Measurements from ENCODE around the gene TNFRSF18.

TNFRSF18 gene

DNA sequence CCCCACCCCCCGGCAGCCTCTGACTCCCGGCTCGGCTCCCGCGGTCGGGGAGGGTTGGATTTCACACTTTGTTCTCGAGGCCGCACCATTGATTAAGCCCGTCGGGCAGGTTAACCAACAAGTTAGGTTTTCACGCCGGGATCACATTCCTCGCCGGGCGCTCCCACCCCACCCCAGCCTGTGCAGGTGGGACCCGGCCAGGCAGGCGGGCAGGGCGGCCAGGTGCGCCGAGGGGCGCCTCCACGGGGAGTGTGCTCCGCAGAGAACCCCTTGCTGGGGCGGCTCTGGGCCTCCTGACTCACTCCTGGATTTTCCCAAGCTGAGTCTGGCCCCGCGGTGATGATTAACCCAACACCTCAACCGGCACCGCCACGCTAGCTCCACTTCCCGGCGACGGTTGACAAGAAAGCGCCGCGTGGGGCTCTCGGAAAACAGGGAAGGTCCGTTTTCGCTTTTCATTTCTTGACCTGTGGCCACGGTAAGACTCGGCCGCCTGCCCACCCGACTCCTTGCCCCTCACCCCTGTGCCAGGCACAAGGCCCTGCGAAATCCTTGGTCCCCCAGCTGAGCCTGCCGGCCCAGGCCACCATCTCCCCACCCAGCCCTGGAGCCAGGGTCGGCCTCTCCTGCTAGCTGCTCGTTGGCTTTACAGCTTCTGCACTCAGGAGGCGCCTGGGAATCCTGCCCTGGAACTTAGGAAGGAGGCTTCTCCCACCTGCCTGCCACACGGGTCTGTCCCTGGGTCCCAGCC, 41.5 kb downstream of the TNFRSF18 start:
- DNase-seq (ENCODE audit: low read depth in 1 of 2, low spot score in 1 of 2): no peak
- TF ChIP-seq GABPA (IDR thresholded peaks at IDR 0.05; ENCODE audit: low read depth): no peak
- TF ChIP-seq, protein P1, sequence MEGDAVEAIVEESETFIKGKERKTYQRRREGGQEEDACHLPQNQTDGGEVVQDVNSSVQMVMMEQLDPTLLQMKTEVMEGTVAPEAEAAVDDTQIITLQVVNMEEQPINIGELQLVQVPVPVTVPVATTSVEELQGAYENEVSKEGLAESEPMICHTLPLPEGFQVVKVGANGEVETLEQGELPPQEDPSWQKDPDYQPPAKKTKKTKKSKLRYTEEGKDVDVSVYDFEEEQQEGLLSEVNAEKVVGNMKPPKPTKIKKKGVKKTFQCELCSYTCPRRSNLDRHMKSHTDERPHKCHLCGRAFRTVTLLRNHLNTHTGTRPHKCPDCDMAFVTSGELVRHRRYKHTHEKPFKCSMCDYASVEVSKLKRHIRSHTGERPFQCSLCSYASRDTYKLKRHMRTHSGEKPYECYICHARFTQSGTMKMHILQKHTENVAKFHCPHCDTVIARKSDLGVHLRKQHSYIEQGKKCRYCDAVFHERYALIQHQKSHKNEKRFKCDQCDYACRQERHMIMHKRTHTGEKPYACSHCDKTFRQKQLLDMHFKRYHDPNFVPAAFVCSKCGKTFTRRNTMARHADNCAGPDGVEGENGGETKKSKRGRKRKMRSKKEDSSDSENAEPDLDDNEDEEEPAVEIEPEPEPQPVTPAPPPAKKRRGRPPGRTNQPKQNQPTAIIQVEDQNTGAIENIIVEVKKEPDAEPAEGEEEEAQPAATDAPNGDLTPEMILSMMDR (IDR thresholded peaks at IDR 0.05; ENCODE audit: insufficient read depth, low read length): no peak
- no peak for TF ChIP-seq SPI1 (IDR thresholded peaks at IDR 0.05; ENCODE audit: borderline replicate concordance, low read depth)
- no peak for TF ChIP-seq POLR2AphosphoS5 (IDR thresholded peaks at IDR 0.05; ENCODE audit: low read depth)
- TF ChIP-seq, protein P2, sequence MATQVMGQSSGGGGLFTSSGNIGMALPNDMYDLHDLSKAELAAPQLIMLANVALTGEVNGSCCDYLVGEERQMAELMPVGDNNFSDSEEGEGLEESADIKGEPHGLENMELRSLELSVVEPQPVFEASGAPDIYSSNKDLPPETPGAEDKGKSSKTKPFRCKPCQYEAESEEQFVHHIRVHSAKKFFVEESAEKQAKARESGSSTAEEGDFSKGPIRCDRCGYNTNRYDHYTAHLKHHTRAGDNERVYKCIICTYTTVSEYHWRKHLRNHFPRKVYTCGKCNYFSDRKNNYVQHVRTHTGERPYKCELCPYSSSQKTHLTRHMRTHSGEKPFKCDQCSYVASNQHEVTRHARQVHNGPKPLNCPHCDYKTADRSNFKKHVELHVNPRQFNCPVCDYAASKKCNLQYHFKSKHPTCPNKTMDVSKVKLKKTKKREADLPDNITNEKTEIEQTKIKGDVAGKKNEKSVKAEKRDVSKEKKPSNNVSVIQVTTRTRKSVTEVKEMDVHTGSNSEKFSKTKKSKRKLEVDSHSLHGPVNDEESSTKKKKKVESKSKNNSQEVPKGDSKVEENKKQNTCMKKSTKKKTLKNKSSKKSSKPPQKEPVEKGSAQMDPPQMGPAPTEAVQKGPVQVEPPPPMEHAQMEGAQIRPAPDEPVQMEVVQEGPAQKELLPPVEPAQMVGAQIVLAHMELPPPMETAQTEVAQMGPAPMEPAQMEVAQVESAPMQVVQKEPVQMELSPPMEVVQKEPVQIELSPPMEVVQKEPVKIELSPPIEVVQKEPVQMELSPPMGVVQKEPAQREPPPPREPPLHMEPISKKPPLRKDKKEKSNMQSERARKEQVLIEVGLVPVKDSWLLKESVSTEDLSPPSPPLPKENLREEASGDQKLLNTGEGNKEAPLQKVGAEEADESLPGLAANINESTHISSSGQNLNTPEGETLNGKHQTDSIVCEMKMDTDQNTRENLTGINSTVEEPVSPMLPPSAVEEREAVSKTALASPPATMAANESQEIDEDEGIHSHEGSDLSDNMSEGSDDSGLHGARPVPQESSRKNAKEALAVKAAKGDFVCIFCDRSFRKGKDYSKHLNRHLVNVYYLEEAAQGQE (IDR thresholded peaks at IDR 0.05; ENCODE audit: insufficient replicate concordance, low read depth): no peak

DNA sequence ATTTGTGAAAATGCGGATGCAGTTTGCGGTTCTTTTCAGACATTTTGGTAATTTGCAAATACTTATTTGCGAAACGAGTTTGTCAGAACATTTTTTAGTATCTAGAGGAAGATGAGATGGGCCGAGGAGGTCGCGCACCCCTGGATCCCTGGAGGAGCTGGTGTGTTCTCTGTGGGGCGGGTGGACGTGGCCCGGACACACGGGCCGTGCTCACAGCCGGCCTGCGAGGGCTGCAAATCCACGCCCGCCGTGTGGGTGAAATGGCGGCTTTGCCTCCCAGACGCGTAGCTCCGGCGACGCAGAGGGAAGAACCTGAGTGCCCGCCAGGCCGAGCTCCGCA, 42.1 kb downstream of the TNFRSF18 start:
- DNase-seq (ENCODE audit: low read depth in 1 of 2, low spot score in 1 of 2): no peak
- Histone ChIP-seq H3K27me3 (ENCODE audit: insufficient read depth, poor library complexity, severe bottlenecking) (no peaks in the 10 kb centered on the region), H3K4me3 (replicated peaks; ENCODE audit: insufficient read depth, low read length) (no peak overlapping the region), H3K27ac (replicated peaks) (no peak overlapping the region)
- TF ChIP-seq POLR2AphosphoS5 (IDR thresholded peaks at IDR 0.05; ENCODE audit: low read depth) (no peak), SPI1 (IDR thresholded peaks at IDR 0.05; ENCODE audit: borderline replicate concordance, low read depth) (no peak), GABPA (IDR thresholded peaks at IDR 0.05; ENCODE audit: low read depth) (no peak)
- TF ChIP-seq, protein P1 (IDR thresholded peaks at IDR 0.05; ENCODE audit: insufficient read depth, low read length): no peak
- TF ChIP-seq, protein P2 (IDR thresholded peaks at IDR 0.05; ENCODE audit: insufficient replicate concordance, low read depth): no peak

More for the DNA sequence above, 41.5 kb downstream of the TNFRSF18 start:
- no peak overlapping the region for H3K27ac ChIP-seq (replicated peaks)
- H3K4me3 ChIP-seq (replicated peaks; ENCODE audit: insufficient read depth, low read length): no peak overlapping the region
- H3K27me3 ChIP-seq (ENCODE audit: insufficient read depth, poor library complexity, severe bottlenecking): peaks cover 3% of the 10 kb centered on the region

GRCh38 chr1:1163538-1164070, 42.8 kb downstream of the TNFRSF18 start:
- H3K27me3 ChIP-seq (ENCODE audit: insufficient read depth, poor library complexity, severe bottlenecking): no peaks in the 10 kb centered on the region
- TF ChIP-seq SPI1 (IDR thresholded peaks at IDR 0.05; ENCODE audit: borderline replicate concordance, low read depth) (no peak), GABPA (IDR thresholded peaks at IDR 0.05; ENCODE audit: low read depth) (no peak), POLR2AphosphoS5 (IDR thresholded peaks at IDR 0.05; ENCODE audit: low read depth) (no peak)
- TF ChIP-seq, protein P1 (IDR thresholded peaks at IDR 0.05; ENCODE audit: insufficient read depth, low read length): no peak
- TF ChIP-seq, protein P2 (IDR thresholded peaks at IDR 0.05; ENCODE audit: insufficient replicate concordance, low read depth): no peak
- H3K4me3 ChIP-seq (replicated peaks; ENCODE audit: insufficient read depth, low read length): no peak overlapping the region
- no peak for DNase-seq (ENCODE audit: low read depth in 1 of 2, low spot score in 1 of 2)
- H3K27ac ChIP-seq (replicated peaks): no peak overlapping the region
